HG03066 (cell line): ENCODE results near the gene EEF1AKMT1.
"Not testable (repeated sequence)": the region's sequence is repeated elsewhere in the genome, so short reads cannot be mapped to it uniquely, and the experiment has no call there.

Experiments used
- ATAC-seq: cut with Tn5 transposase; IDR thresholded peaks from one replicate; pipeline ENCODE4 v1.9.1; 2021; ENCODE audit warnings: low read depth; ENCODE audit not compliant: unreplicated experiment

EEF1AKMT1 gene

DNA sequence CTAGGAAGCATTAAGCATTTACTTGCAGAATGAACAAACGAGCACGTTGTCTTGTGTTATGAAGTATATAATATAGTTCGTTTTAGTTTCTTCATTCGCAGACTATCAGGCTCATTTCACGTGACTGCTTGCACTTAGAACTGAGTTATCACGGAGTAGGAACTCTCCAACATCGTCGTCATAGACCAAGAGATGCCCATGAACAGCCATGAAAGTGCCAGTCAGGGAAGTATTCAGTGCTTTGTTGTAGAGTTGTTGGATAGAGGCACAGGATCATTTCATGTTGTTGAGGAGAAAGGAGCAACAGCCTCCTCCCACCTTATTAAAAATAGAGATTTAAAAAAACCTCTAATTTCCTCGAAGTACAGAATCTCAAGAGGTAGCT, 71.2 kb downstream of the EEF1AKMT1 start:
- no peak for ATAC-seq

DNA sequence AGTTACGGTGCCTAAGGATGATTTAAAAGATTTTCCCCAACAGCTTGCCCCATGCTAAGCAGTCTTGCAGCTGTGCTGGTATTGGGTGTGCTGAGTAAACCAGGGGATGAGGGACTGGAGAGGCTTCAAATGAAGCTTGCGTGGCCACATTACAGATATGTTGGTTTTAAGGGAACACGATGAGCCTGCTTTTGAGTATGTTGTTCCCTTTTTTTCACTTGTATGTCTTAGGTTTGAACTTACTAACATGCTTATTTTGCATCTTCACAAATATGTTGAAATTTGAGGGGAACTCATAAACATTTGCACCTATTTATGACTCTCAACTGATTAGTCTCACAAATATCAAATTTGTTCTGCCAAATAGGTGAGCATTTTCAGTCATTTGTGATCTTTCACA, 72.3 kb downstream of the EEF1AKMT1 start:
- ATAC-seq: no peak

DNA sequence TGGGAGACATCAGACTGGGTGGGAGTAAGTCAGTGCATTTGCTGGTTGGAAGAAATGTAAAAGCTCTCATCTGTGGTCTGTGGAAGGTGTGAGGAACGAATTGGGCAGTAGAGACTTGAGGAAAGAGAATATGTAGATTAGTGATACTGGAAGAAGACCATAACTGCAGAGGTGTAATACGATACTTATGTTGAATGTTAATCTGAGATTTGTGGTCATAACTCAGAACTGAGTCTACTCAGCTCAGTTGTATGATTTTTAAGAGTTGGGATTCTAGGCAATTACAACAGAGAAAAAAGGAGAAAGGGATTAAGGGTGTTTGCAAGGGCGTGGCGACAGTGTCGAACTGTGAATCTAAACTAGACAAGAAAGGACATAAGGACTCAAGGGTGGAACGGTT, 73.5 kb downstream of the EEF1AKMT1 start:
- ATAC-seq: no peak

DNA sequence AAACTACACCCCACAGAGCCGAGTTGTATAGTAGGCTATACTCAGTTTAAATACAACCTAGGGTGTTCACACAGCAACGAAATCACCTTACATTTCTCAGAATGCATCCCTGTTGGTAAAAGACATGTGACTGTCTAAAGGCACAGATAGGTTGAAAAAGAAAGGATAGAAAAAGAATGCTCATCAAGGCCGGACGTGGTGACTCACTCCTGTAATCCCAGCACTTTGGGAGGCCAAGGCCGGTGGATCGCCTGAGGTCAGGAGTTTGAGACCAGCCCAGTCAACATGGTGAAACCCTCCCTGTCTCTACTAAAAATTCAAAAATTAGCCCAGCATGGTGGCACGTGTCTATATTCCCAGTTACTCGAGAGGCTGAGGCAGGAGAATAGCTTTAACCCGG, 74.0 kb downstream of the EEF1AKMT1 start:
- ATAC-seq: no peak

DNA sequence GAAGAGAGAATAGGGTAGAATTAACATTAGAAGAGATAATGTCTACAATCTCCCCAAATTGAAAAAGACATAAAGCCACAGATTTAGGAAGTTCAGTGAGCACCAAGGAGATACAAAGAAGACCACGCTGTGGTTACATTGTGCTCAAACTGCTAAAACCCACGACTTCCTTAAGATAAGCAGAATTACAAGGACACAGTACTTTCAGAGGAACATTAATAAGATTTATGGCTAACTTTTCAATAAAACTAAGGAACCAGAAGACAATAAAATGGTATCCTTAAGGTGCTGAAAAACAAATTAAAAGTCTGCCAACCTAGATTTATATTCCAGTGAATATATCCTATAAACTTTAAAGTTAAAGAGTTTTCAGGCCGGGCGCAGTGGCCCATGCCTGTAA, 77.7 kb downstream of the EEF1AKMT1 start:
- no peak for ATAC-seq

DNA sequence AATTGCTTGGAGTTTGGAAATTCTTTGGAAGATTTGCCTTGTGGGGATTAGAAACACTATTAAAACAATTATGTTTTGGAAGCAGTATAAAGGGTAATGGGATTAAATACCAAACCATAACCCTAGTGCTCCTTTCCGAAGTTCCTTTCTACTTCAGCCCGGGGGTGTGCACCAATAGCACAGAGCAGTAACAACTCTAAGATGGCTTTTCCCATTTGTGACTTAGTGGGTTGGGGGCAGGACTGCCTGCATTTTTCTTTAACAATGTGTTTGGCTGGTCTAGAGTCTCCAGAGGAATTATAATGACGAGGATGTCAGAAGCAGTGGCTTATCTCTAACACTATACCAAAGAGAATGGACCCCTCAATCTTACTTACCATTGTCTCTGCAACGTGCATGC, 82.1 kb downstream of the EEF1AKMT1 start:
- no peak for ATAC-seq

DNA sequence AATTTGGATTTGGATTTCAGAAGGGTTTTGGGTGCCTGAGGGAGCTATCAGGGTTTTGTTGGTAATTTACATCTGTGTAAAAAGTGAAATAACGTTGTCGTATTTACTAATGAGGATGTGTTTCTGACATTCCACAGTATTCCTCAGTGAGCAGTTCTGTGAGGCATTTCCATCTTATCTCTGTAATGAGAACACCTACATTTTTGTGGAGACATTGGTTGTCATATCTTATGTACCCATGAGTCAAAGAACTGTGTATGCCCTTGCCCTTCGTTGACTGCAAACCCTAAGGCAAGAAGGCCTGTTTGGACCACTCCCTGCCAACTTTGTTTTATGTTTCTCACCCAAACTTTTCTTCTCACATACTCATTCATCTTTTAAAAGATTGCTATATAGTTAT, 84.5 kb downstream of the EEF1AKMT1 start:
- no peak for ATAC-seq

DNA sequence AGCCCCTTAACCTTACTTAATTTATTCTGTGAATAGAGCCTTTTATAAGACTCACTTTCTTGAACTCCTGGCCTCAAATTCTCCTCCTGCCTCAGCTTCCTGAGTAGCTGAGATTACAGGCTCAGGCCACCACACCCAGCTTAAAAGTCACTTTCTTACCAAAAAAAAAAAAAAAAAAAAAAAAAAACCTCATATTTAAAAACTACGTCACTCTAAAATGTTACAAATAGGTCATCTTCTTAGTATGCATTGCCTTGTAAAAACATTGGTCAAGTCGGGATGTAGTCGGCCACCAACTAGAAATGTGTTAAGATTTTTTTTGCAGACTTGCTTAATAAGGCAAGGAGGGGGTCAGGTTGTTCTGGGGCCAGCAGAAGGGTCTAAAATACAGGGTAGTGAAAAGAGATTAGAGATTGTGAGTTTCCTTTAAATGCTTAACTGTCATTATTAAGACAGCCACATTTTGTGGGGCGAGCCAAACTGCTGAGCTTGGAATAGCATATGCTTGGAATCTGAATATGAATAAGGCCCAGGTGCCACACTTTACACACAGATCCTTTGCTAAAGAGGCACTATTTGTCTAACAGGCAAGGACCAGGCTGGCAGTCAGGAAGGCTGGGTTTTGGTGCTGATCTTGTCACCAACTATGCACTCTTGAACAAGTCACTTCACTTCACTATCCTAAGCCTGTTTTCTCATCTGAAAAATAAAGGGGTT, 86.7 kb downstream of the EEF1AKMT1 start:
- ATAC-seq: no peak

DNA sequence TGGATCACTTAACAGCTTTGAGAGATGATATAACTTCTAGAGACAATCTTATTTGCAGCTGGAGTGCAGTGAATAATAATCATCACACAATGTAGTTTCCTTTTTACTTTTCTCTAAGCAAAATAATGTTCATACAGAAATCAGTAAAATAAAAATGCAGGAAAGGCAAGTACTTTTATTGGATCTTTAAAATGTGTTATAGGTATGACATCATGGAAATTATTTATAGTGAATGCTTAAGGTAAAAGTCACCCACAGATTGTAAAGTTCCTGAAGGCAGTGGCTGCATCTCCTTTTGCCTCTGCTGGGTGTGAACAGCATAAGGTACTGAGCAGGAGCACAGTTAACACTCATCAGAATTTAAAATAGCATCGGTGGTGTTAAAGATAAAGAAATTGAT, 87.6 kb downstream of the EEF1AKMT1 start:
- no peak for ATAC-seq

DNA sequence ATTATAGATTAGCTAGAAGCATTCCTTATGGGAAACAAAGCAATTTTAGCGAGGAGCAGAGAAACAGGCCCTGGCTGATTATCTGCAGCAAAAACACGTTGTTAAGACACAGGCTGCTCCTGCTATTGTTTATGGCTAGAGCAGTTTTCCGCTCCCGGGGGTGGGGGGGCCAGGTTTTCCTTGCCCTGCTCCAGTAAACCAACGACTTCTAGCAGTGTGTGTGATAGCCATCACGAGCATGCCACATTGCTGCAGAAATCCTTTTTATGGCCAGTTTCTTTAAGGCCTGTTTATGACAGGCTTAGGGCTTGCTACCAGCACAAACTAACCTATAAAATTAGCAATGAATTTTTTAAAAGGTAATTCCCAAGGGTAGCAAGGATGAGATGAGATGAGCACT, 88.7 kb downstream of the EEF1AKMT1 start:
- ATAC-seq: no peak

DNA sequence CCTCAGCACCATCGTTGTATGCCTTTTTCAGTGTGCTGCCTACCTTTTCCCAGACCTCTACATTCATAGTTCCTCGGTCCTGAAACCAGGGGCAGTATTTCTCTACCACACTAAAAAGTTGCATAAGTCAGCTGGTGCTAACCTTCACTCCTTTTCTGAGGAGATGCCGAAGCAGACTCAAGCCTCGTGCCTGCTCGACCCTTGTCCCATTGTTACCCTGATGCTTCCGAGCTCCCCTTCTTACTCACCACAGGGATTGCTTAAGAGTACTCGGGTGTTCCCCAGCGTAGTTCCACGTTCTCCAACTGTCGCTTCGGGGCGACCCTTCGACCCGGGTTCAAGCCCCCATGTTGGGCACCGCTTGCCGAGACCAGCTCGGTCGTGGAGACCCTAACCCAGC, 89.2 kb downstream of the EEF1AKMT1 start:
- no peak for ATAC-seq

DNA sequence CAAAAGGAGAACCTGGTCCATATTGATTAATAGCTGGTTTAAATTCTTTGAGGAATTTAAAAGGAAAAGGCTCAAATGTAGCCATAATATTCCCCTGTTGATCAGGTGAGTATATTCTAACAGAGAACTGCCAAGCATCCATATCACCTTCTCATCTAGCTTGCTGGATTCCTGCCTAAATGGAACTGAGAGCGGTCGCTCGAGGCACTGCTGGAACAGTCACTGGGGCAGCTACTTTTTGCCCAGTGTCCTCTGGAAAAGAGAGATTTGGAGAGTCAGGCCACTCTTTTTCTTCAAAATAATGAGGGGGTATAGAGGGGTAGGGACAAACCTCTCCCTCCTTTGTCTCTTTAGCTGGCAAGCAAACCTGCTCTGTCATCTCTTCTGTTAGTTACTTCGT, 89.7 kb downstream of the EEF1AKMT1 start:
- no peak for ATAC-seq

DNA sequence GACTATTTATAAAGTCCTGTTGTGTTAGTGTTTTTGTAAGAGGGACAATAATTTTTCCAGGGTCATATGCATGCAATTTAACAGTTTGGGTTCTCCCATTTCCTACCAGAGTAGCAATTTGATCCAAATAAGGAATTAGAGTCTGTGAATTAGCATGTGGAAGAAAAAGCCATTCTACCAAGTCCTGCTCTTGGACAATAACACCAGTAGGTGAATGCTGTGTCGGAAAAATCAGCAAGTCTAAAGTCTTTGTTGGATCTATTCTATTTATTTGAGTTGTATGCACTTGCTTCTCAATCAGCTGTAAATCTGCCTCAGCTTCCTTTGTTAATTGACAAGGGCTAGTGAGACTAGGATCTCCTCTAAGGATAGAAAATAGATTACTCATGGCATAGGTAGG, 91.7 kb downstream of the EEF1AKMT1 start:
- no peak for ATAC-seq

DNA sequence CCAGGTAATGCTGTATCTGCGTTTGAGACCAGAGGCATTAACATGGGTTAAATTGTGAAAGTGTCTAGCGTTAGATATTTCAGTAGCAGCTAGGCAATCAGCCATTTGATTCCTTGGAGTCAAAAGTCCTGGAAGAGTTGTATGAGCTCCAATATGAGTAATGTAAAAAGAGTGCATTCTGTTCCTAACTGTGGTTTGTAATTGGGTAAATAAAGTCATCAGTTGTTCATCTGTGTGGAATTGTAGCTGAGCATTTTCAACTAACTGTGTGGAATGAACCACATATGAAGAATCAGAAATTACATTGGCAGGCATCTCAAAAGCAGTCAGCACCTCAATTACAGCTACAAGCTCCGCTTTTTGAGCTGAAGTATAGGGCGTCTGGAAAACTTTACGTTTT, 92.3 kb downstream of the EEF1AKMT1 start:
- not testable (repeated sequence) for ATAC-seq

DNA sequence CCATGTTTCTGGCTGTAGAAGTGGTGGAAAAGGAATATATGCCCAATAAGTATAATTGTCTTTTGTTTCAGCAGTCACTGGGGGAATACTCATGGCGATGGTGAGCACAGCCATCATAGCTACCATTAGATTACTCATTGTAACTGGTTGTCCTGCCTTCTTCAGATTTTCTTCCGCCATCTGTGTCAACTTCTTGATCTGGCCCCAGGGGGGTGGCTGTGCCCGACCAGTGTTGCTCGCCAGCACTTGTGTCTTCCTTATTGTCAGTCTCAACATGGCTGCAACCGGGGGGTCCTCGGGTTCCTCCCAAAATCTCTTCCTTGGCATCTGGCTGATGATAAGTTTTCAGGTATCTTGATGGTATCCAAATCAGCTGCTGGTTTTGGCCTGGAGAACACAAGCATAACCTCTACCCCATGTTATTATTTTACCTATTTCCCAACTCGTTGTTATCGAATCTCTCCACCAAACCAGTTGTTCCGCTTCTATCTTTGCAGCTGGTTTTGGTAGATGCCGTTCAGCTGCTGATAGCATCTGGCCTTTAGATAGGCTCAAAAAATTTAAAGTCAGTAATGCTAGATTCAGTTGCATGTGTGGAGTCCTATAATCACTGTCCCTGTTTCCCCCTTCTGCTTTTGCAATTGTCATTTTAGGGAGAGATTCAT, 93.2 kb downstream of the EEF1AKMT1 start:
- no peak for ATAC-seq

DNA sequence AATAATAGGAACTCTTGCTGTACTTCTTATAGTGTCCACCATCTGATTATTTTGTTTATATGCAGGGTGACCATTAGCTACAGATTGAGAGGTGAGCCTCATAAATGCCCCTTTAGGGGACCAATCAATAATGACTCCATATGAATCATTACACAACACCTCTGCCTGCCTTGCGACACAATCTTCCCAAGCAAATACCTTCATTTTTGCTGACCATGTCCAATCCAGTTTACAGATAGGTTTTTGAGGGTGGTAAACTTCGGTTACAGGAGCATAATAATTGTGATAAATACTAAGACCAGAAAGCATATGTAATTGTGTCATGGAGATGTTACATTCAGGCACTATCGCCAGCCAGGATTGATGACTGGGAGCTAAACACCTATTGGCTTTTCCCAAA, 93.9 kb downstream of the EEF1AKMT1 start:
- no peak for ATAC-seq
